Measurements from ENCODE around the gene LAMA1.

The LAMA1 gene

GRCh38 chr18:7090771-7091170 is 26.8 kb downstream of the LAMA1 start:
- Mint-ChIP-seq H3K36me3 (ENCODE audit: insufficient read depth) (no peaks in the 10 kb centered on the region), H3K27ac (no peak overlapping the region), H3K9me3 (peaks cover 0 to 3% of the 10 kb centered on the region in 2 donors), H3K4me3 (no peak overlapping the region), H3K27me3 (no peaks in the 10 kb centered on the region), H3K4me1 (ENCODE audit: low read depth in 2 of 2) (no peaks in the 10 kb centered on the region)
- ATAC-seq (replicated peaks): no peak
- no peak for DNase-seq

GRCh38 chr18:7089369-7089768 is 28.2 kb downstream of the LAMA1 start:
- no peak overlapping the region for H3K4me3 Mint-ChIP-seq
- no peak for ATAC-seq (replicated peaks)
- H3K9me3 Mint-ChIP-seq: peaks cover 0 to 3% of the 10 kb centered on the region in 2 donors
- no peak overlapping the region for H3K27ac Mint-ChIP-seq
- H3K27me3 Mint-ChIP-seq: no peaks in the 10 kb centered on the region
- H3K4me1 Mint-ChIP-seq (ENCODE audit: low read depth in 2 of 2): no peaks in the 10 kb centered on the region
- H3K36me3 Mint-ChIP-seq (ENCODE audit: insufficient read depth): no peaks in the 10 kb centered on the region
- no peak for DNase-seq

DNA sequence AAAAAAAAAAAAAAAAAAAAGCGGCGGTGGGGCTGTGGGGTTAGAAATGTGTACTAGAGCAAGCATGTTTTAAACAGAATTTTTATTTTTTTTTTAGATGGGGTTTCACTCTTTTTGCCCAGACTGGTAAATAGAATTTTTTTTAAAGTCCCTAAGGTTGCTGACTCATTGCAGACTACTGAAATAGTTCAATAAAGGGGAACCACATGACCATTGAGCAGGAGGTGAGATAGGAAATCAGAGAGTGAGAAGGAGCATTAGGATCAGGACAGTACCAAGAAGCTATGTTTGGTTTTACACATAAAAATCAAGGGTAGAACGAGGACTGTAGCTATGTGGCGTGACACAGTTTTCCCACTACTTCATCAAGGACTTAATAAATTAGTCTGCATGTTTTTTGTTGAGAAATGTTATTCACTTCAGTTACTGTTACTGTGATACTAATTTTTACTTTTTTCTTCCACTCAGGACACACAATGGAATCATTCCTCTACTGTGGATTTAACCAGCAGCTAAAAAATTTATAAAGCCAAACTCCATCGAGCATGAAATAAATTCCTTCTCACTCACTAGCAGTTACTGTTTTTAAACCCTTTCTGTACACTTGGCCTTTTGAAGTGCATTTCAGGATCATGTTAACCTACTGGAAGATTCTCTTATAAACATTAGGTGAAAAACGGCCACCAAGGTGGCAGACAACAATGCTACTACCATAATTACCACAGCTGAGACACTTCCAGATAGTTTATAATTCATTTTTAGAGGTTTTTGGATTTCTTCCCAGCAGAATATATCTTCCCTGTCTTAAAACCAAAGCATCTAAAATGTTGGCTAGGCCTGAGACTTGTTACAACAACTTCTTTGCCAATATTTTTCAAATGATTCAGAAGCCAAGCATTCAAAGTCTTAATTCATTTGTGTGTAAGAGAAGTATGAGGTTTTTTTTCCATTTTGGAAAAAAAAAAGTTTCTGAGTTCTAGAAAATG is 33.2 kb downstream of the LAMA1 start:
- ATAC-seq (replicated peaks) (no peak), DNase-seq (no peak)
- H3K27ac Mint-ChIP-seq: no peak overlapping the region
- no peak overlapping the region for H3K4me3 Mint-ChIP-seq
- H3K4me1 Mint-ChIP-seq (ENCODE audit: low read depth in 2 of 2): no peaks in the 10 kb centered on the region
- no peaks in the 10 kb centered on the region for H3K36me3 Mint-ChIP-seq (ENCODE audit: insufficient read depth)
- H3K9me3 Mint-ChIP-seq: no peaks in the 10 kb centered on the region
- H3K27me3 Mint-ChIP-seq: no peaks in the 10 kb centered on the region

DNA sequence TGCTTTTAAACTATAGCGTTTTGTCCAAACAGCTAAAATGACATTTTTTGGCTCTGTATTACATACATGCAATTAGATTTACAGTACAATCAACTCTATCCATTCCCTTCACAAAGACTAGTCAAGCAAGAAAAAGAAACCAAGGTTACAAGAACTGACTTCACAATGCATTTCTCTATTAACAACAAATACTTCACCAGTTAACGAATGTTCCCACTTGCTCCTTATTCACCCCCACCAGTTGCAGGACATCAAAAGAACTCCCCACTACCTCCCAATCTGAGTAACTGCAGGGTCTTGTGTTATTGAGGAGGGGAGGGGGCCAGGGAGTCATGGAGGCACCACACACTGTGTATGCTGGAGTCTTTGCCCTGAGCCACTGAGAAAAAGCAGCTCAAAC is 34.9 kb downstream of the LAMA1 start:
- H3K4me1 Mint-ChIP-seq (ENCODE audit: low read depth in 2 of 2): no peaks in the 10 kb centered on the region
- no peaks in the 10 kb centered on the region for H3K36me3 Mint-ChIP-seq (ENCODE audit: insufficient read depth)
- DNase-seq (no peak), ATAC-seq (replicated peaks) (no peak)
- H3K4me3 Mint-ChIP-seq: no peak overlapping the region
- H3K9me3 Mint-ChIP-seq: no peaks in the 10 kb centered on the region
- H3K27ac Mint-ChIP-seq: no peak overlapping the region
- H3K27me3 Mint-ChIP-seq: no peaks in the 10 kb centered on the region

DNA sequence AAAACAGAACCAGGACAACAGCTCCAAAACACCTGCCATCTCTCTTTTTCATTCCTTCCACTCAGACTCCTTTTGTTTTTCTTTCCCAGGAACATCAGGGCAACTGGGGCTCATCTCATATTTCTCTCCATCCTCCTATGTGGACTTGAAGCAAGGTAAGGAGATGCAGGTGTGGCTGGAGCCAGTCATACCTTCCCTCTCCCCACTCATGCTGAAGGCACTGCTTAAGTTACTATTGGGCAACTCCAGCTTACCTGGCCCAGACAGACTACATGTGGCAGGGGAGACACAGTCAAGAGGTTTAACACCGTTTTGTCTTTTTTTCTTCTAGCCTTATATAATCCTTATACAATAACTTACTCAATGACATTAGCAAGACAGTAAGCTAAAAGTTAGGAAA is 38.4 kb downstream of the LAMA1 start:
- H3K27me3 Mint-ChIP-seq: no peaks in the 10 kb centered on the region
- H3K9me3 Mint-ChIP-seq: no peaks in the 10 kb centered on the region
- ATAC-seq (replicated peaks): no peak
- no peak for DNase-seq
- no peaks in the 10 kb centered on the region for H3K4me1 Mint-ChIP-seq (ENCODE audit: low read depth in 2 of 2)
- H3K36me3 Mint-ChIP-seq (ENCODE audit: insufficient read depth): no peaks in the 10 kb centered on the region
- H3K27ac Mint-ChIP-seq: no peak overlapping the region
- H3K4me3 Mint-ChIP-seq: no peak overlapping the region

- no peak overlapping the region for H3K27ac Mint-ChIP-seq
- H3K27me3 Mint-ChIP-seq: peaks cover 0 to 6% of the 10 kb centered on the region in 2 donors
- ATAC-seq (replicated peaks) (no peak), DNase-seq (no peak)
- no peak overlapping the region for H3K4me3 Mint-ChIP-seq
- no peaks in the 10 kb centered on the region for H3K36me3 Mint-ChIP-seq (ENCODE audit: insufficient read depth)
- H3K9me3 Mint-ChIP-seq: peaks cover 0 to 2% of the 10 kb centered on the region in 2 donors
- H3K4me1 Mint-ChIP-seq (ENCODE audit: low read depth in 2 of 2): no peaks in the 10 kb centered on the region
Measured at GRCh38 chr18:7072593-7072992, 45.0 kb downstream of the LAMA1 start.

GRCh38 chr18:7071600-7071999 is 46.0 kb downstream of the LAMA1 start:
- Mint-ChIP-seq H3K27ac (no peak overlapping the region), H3K4me1 (ENCODE audit: low read depth in 2 of 2) (no peaks in the 10 kb centered on the region), H3K36me3 (ENCODE audit: insufficient read depth) (no peaks in the 10 kb centered on the region), H3K27me3 (peaks cover 0 to 6% of the 10 kb centered on the region in 2 donors), H3K9me3 (peaks cover 0 to 2% of the 10 kb centered on the region in 2 donors), H3K4me3 (no peak overlapping the region)
- DNase-seq (no peak), ATAC-seq (replicated peaks) (no peak)

DNA sequence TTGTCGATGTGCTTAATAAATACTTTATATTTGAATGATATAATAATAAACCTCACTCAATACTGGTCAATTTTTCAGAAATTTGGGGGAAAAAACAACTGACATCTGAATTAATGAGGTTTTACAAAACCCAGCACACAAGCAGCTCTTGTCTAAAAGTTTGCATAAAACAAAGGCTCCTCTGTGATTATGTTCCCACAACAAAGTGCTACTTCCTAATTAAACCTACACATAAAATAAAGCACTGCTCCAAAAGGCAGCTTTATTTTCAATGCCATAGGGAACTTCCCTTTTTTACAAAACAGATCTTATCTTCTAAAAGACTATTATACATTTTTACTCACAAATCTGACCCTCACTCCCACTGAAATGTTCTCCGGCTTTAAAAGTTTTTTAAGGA is 47.1 kb downstream of the LAMA1 start:
- Mint-ChIP-seq H3K9me3 (peaks cover 0 to 2% of the 10 kb centered on the region in 2 donors), H3K27me3 (peaks cover 0 to 6% of the 10 kb centered on the region in 2 donors), H3K4me1 (ENCODE audit: low read depth in 2 of 2) (no peaks in the 10 kb centered on the region), H3K36me3 (ENCODE audit: insufficient read depth) (no peaks in the 10 kb centered on the region), H3K27ac (no peak overlapping the region), H3K4me3 (no peak overlapping the region)
- no peak for ATAC-seq (replicated peaks)
- no peak for DNase-seq

- peaks cover 0 to 6% of the 10 kb centered on the region in 2 donors for H3K27me3 Mint-ChIP-seq
- H3K4me3 Mint-ChIP-seq: no peak overlapping the region
- H3K4me1 Mint-ChIP-seq (ENCODE audit: low read depth in 2 of 2): no peaks in the 10 kb centered on the region
- H3K27ac Mint-ChIP-seq: no peak overlapping the region
- H3K9me3 Mint-ChIP-seq: peaks cover 0 to 2% of the 10 kb centered on the region in 2 donors
- ATAC-seq (replicated peaks): no peak
- no peak for DNase-seq
- no peaks in the 10 kb centered on the region for H3K36me3 Mint-ChIP-seq (ENCODE audit: insufficient read depth)
Measured at GRCh38 chr18:7068871-7069590, 48.6 kb downstream of the LAMA1 start.

DNA sequence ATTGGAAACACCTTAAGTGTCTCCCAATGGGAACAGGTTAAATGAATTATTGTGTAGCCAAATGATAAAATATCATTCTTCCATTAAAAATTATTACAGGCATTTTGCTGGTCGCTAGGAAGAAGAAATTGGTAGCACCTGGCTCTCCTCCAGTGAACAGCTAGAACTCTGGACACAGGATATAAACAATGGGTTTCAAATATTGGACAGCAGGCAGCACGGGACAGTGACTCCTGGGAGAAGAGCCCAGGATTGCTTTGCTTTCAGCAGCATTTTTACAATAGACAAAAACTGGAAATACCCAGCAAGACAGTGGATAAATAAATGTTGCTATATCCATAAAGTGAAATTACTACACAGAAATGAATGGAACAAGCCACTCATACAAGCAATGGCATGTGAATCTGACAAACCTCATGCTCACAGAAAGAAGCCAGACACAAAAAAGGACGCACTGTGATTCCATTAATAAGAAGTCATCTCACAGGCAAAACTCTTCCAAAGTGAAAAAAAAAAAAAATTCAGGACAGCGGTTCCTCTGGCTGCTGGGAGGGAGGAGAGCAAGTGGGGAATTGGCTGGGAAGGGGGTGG is 50.5 kb downstream of the LAMA1 start:
- peaks cover 0 to 8% of the 10 kb centered on the region in 2 donors for H3K9me3 Mint-ChIP-seq
- no peaks in the 10 kb centered on the region for H3K4me1 Mint-ChIP-seq (ENCODE audit: low read depth in 2 of 2)
- no peaks in the 10 kb centered on the region for H3K27me3 Mint-ChIP-seq
- DNase-seq (no peak), ATAC-seq (replicated peaks) (no peak)
- H3K4me3 Mint-ChIP-seq: no peak overlapping the region
- no peak overlapping the region for H3K27ac Mint-ChIP-seq
- no peaks in the 10 kb centered on the region for H3K36me3 Mint-ChIP-seq (ENCODE audit: insufficient read depth)

DNA sequence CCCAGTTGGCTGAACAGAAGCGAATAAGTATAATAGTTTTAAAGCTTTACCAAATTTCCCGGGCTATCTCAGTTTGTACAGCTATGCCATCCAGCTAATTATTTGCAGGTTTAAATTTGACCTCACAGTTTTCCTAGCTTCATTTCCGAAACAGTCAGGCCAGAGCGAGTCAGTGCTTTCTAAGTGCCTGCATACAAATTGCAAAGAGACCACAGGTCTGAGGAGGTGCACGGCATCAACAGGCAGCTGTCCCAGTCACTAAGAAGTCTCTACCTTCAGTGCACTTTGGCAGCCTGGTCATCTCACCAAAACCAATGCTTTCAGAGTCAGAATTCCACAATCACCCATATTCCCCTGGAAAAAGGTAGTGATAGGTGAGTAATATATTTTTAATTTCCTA is 51.9 kb downstream of the LAMA1 start:
- DNase-seq: no peak
- Mint-ChIP-seq H3K4me3 (no peak overlapping the region), H3K9me3 (peaks cover 0 to 18% of the 10 kb centered on the region in 2 donors), H3K4me1 (ENCODE audit: low read depth in 2 of 2) (no peaks in the 10 kb centered on the region), H3K27ac (no peak overlapping the region), H3K36me3 (ENCODE audit: insufficient read depth) (no peaks in the 10 kb centered on the region), H3K27me3 (no peaks in the 10 kb centered on the region)
- ATAC-seq (replicated peaks): no peak

DNA sequence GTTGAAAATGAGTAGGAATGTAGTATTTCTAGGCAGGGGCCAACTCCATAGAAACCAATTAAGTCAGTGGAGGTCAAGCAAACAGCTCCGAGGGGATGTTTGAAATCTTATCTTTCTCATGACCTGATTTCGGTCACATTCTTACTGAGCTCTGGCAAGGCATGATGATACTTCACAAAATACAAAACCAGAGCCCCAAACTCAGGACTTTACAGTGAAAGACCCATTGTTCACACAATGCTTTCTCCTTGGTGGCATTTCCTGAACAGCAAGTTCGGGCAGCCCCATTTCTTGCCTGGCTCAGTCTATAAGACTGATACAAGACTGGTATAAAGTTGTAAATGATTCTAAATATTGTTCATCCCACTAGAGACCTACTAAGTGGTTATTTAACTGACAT is 53.3 kb downstream of the LAMA1 start:
- Mint-ChIP-seq H3K4me1 (ENCODE audit: low read depth in 2 of 2) (no peaks in the 10 kb centered on the region), H3K36me3 (ENCODE audit: insufficient read depth) (no peaks in the 10 kb centered on the region), H3K4me3 (no peak overlapping the region), H3K9me3 (peaks cover 2 to 18% of the 10 kb centered on the region in 2 donors), H3K27ac (no peak overlapping the region), H3K27me3 (no peaks in the 10 kb centered on the region)
- ATAC-seq (replicated peaks) (no peak), DNase-seq (no peak)

DNA sequence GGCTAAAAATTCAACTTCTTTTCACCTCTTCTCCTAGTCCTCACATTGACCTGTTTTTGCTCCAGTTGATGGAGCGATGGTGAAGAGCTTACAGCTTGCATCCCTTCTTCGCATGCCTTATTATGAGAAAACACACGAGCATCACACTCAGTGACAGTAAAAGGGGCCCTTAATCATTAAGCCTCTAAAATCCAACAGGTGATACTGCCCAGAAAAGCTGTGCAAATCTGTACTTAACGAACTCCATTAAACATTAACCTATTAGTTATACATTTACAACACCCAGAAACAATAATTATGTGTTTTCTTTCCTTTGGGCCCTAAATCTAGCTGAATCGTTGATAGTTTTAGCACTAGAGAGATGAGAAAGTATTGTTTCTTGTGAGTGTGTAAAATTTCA is 54.8 kb downstream of the LAMA1 start:
- H3K4me3 Mint-ChIP-seq: no peak overlapping the region

More for the DNA sequence above, 54.8 kb downstream of the LAMA1 start:
- no peak overlapping the region for H3K27ac Mint-ChIP-seq
- no peak for ATAC-seq (replicated peaks)
- peaks cover 2% of the 10 kb centered on the region for H3K36me3 Mint-ChIP-seq (ENCODE audit: insufficient read depth)
- DNase-seq: no peak
- no peaks in the 10 kb centered on the region for H3K4me1 Mint-ChIP-seq (ENCODE audit: low read depth in 2 of 2)
- H3K9me3 Mint-ChIP-seq: peaks cover 2 to 18% of the 10 kb centered on the region in 2 donors
- H3K27me3 Mint-ChIP-seq: no peaks in the 10 kb centered on the region

Data from effector memory CD8-positive, alpha-beta T cell (primary cell).